ENCODE measurements around the gene GTF2F2. TPM values are rescaled to one million over a fixed set of nuclear protein-coding genes. Genes with fewer than 3 reads are reported as not detected.

Gene GTF2F2
- total RNA-seq, 2 donors from 2014 or later, result 18.7 to 20.5 TPM

DNA sequence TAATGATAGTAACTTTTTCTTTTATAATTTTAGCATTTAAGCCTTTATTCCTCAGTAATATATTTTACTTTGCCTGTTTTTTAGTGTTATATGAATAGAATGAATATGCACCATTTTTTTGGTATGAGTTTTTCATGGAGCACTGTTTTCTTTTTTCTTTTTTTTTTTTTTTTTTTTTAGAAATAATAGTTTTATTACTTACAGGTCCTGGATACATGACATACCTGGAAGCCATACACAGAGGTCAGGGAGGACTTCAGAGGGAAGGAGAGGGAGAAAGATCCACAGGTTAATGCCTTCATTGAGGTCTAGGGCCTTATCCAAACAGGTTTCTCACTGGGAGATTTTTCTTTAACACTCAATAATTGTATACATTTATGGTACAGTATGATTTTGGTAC, 54.2 kb downstream of the GTF2F2 start:
- TF ChIP-seq, protein P1, sequence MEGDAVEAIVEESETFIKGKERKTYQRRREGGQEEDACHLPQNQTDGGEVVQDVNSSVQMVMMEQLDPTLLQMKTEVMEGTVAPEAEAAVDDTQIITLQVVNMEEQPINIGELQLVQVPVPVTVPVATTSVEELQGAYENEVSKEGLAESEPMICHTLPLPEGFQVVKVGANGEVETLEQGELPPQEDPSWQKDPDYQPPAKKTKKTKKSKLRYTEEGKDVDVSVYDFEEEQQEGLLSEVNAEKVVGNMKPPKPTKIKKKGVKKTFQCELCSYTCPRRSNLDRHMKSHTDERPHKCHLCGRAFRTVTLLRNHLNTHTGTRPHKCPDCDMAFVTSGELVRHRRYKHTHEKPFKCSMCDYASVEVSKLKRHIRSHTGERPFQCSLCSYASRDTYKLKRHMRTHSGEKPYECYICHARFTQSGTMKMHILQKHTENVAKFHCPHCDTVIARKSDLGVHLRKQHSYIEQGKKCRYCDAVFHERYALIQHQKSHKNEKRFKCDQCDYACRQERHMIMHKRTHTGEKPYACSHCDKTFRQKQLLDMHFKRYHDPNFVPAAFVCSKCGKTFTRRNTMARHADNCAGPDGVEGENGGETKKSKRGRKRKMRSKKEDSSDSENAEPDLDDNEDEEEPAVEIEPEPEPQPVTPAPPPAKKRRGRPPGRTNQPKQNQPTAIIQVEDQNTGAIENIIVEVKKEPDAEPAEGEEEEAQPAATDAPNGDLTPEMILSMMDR (IDR thresholded peaks at IDR 0.05), result no peak
- Histone ChIP-seq H3K4me1 (peaks cover 9% of the 10 kb centered on the region), H3K36me3 (no peaks in the 10 kb centered on the region), H3K9me3 (no peaks in the 10 kb centered on the region), H3K4me3 (no peak overlapping the region), H3K9ac (ENCODE audit: low read depth in 2 of 2, low read length in 2 of 2) (no peak overlapping the region), H3K27me3 (no peaks in the 10 kb centered on the region), H3K27ac (no peak overlapping the region)
- DNase-seq, result no peak
- intact Hi-C loops (cut with DNase I), result no loop called here

- TF ChIP-seq, protein P1 (IDR thresholded peaks at IDR 0.05), result no peak
- Histone ChIP-seq H3K27me3 (no peaks in the 10 kb centered on the region), H3K4me3 (no peak overlapping the region), H3K27ac (peak overlapping the region; percentile 62), H3K36me3 (no peaks in the 10 kb centered on the region), H3K9me3 (no peaks in the 10 kb centered on the region), H3K9ac (ENCODE audit: low read depth in 2 of 2, low read length in 2 of 2) (no peak overlapping the region), H3K4me1 (peaks cover 9% of the 10 kb centered on the region)
- intact Hi-C loops (cut with DNase I), result no loop called here
- peak; percentile 35 for DNase-seq
These were observed 58.2 kb downstream of the GTF2F2 start for GRCh38 chr13:45178349-45179162.

DNA sequence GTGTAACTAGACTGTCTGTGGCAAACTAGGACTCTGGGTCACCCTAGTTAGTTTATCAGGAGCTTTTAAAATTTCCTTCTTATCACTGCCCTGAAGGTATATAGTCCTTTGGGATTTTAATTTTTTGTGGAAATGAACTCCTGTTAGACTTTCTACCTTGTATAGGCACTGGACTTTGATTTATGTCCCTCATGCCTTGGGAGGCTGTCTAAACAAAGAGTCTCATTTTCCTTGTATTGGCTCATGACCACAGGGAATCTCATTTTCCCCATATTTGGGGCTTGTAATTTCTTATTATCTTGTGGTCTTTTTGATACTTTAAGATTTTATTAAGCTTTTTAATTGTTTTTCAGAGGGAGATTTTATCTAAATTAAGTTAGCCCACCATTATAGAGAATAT, 59.1 kb downstream of the GTF2F2 start:
- peaks cover 9% of the 10 kb centered on the region for H3K4me1 ChIP-seq
- no peaks in the 10 kb centered on the region for H3K9me3 ChIP-seq
- TF ChIP-seq, protein P1 (IDR thresholded peaks at IDR 0.05), result no peak
- H3K27me3 ChIP-seq, result no peaks in the 10 kb centered on the region
- DNase-seq, result peak; percentile 40
- H3K4me3 ChIP-seq, result no peak overlapping the region
- H3K36me3 ChIP-seq, result no peaks in the 10 kb centered on the region
- H3K9ac ChIP-seq (ENCODE audit: low read depth in 2 of 2, low read length in 2 of 2), result no peak overlapping the region
- intact Hi-C loops (cut with DNase I), result no loop called here
- peak overlapping the region; percentile 62 for H3K27ac ChIP-seq

DNA sequence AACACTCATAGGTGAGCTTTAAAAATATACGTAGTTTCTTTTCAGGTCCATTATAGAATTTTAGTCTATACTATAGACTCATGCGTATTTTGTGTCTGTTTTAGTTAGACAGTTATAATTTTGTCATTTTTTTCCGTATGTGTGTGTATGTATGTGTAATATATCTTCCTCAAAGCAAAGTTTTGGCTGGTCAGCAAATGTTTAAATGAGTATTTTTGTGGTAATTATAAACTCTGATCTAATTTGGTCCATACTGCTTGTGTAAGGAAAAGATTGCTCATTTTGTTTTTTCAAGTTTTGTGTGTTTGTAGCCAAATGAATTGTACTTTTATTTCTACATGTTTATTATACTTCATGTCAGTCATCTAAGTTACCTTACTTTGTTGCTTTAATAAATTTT, 60.0 kb downstream of the GTF2F2 start:
- intact Hi-C loops (cut with DNase I), result no loop called here

GRCh38 chr13:45180713-45181601, 60.6 kb downstream of the GTF2F2 start:
- Histone ChIP-seq H3K27ac (no peak overlapping the region), H3K27me3 (no peaks in the 10 kb centered on the region), H3K9ac (ENCODE audit: low read depth in 2 of 2, low read length in 2 of 2) (no peak overlapping the region), H3K4me3 (no peak overlapping the region), H3K4me1 (peaks cover 9% of the 10 kb centered on the region), H3K9me3 (no peaks in the 10 kb centered on the region), H3K36me3 (no peaks in the 10 kb centered on the region)
- TF ChIP-seq, protein P1 (IDR thresholded peaks at IDR 0.05), result no peak
- no peak for DNase-seq
- intact Hi-C loops (cut with DNase I), result no loop called here

More for the DNA sequence above, 60.0 kb downstream of the GTF2F2 start:
- TF ChIP-seq, protein P1 (IDR thresholded peaks at IDR 0.05), result no peak
- Histone ChIP-seq H3K27ac (no peak overlapping the region), H3K9ac (ENCODE audit: low read depth in 2 of 2, low read length in 2 of 2) (no peak overlapping the region), H3K4me3 (no peak overlapping the region), H3K4me1 (peaks cover 9% of the 10 kb centered on the region), H3K36me3 (no peaks in the 10 kb centered on the region), H3K9me3 (no peaks in the 10 kb centered on the region), H3K27me3 (no peaks in the 10 kb centered on the region)
- DNase-seq, result no peak

Measured in colonic mucosa (tissue), 4 donors.